Activated naive CD8-positive, alpha-beta T cell treated with anti-CD3 and anti-CD28 coated beads, Interleukin-2, amount 50 U/mL, for 16 hours (primary cell): ENCODE results near the gene TSEN34.

ENCODE experiments used
- DNase-seq: peaks from one replicate; pipeline ENCODE4 v3.0.0-alpha.2; 2020; ENCODE audit warnings: low read depth, low spot score

TSEN34 gene

DNA sequence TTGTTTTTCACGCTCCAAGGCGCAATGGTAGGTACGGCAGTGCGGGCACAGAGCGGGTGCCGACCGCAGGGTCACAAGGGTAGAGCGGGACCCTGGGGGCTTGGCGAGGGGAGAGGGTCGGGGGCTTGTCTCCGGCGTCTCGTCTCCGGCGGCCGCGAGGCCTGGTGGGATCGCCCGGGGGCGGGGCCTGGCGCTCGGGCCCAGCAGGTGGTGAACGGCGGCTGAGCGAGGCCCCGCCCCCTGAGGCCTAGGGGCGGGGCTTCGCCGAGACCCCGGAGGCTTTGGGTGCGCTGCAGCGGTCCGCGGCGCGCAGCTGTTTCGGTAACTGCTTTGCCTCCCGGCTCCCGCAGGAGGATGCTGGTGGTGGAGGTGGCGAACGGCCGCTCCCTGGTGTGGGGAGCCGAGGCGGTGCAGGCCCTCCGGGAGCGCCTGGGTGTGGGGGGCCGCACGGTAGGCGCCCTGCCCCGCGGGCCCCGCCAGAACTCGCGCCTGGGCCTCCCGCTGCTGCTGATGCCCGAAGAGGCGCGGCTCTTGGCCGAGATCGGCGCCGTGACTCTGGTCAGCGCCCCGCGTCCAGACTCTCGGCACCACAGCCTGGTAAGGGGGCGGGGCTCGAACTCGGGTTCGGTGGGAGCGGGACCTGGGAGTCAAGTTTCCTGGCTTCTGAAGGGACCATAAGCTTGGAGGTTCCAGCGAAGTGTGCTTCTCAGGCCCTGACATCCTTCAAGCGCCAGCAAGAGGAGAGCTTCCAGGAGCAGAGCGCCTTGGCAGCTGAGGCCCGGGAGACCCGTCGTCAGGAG lies at the start of gene TSEN34:
TSEN34 (plus strand) TSS at position 298 of the 800 bp plus-strand sequence; CDS start at position 355, 57 bp downstream.
- peak; percentile 71 for DNase-seq

DNA sequence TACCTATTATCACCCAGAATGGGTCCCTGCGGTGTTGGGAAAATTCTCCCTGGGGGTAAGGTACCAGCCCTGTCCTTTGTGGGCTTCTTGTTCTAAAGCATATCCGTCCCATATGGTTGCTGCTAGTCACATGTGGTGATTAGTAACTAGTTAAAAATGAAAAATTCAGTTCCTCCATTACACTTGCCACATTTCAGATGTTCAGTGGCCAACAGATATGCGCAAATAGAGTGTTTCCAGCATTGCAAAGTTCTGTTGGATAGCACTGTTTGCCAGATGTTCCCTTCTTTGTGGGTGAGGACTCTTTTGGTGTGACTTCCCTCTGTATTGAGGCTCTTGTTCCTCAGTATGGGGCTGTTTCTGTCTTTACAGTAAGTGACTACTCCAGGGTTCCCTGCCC lies 49.8 kb upstream of the TSEN34 start:
- DNase-seq, result no peak

DNA sequence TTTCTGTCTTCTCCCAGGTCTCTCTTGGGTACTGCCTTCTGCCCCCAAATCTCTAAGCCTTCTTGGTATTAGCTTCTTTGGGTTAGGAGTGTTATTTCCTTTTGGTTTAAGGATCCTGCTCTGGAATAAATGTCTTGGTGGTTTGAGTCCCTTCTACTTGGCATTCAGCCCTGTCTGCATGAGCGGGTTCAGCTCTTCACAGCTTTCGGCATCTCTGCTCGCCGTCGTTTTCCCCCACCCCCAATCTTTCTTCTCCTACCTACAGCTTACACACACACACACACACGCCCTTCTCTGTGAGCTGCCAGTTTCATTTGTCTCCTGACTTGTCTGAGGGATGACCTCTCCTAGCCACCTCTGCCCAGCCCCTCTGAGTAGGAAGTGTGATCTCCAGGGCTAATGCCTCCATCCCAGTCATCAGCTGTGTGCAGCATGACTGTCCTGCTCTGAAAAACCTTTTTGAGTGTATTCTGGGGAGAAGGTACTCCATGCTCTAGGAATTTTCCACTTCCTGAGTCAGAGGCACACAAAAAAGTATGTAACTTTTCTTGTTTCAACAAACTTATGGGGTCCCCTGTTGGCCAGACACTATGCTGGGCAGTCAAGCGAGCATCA lies 48.8 kb upstream of the TSEN34 start:
- DNase-seq, result no peak

DNA sequence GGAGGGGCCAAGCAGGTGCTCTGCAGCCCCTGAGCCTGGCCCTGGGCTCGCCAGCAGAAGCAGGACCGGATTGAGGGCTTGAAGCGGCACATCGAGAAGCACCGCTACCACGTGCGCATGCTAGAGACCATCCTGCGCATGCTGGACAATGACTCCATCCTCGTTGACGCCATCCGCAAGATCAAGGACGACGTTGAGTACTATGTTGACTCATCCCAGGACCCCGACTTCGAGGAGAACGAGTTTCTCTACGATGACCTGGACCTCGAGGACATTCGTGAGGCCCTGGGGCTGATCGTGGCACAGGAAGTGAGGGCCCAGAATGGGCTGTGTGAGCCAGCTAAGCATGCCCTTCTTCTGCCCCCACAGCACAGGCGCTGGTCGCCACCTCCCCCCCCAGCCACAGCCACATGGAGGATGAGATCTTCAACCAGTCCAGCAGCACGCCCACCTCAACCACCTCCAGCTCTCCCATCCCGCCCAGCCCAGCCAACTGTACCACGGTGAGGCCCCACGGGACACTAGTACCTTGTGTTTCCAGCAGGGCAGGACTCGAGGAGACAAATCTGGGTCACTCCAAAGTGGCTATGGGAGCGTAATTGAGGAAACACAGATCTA lies 45.5 kb upstream of the TSEN34 start:
- DNase-seq, result no peak

DNA sequence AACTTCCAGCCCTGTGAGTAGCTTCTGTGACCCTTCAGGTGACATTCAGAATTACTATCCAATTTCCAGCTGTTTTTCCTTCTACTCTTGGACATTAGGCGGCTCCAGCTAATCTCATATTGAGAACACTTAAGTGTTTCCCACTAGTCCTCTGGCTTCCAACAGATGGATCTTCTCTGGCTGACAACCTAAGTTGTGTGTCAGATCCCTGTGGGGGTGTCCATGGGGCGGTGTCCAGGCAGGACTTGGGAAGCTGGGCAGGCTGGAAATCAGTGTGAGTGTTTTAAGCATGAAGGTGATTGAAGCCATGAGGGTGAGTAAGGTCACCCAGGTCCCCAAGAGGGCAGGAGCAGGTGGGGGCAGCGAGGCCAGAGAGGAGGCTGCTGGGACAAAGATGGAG lies 43.4 kb upstream of the TSEN34 start:
- no peak for DNase-seq

DNA sequence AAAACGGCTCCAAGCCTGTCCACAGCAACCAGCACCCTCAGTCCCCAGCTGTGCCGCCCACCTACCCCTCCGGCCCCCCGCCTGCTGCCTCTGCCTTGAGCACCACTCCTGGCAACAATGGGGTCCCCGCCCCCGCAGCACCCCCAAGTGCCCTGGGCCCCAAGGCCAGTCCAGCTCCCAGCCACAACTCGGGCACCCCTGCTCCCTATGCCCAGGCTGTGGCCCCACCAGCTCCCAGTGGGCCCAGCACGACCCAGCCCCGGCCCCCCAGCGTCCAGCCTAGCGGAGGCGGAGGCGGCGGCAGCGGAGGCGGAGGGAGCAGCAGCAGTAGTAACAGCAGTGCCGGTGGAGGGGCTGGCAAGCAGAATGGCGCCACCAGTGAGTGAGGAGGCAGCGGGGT lies 43.0 kb upstream of the TSEN34 start:
- DNase-seq, result no peak

DNA sequence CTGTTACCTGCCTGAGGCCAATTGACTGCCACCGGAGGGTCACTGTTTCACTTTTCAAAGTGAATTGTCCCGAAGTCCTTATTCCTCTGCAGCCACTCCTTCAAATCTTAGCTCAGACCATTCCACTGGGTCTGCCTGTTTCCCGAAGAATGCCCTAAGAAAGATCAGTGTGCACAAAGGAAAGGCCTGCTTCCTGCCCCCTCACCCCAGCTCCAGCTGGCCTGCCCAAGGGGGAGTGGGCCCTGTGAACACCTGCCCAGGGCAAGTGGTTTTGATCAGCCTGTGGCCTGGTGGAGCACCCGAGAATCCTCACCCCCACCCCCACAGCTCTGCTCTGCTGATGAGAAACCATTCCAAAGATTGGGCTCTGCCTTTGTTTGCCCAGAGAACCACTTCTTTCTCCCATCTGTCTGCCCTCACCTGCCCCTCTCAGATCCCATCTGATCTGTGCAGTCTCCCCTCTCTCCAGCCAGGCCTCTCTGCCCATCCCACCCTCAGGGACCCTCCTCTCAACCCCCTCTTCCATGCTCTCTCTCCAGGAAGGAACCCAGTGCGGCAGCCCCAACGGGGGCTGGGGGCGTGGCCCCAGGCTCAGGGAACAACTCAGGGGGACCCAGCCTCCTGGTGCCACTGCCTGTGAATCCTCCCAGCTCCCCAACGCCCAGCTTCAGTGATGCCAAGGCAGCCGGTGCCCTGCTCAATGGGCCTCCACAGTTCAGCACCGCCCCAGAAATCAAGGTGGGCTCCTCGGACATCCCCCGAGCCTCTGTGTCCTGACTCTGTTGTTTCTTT lies 41.9 kb upstream of the TSEN34 start:
- DNase-seq, result no peak

DNA sequence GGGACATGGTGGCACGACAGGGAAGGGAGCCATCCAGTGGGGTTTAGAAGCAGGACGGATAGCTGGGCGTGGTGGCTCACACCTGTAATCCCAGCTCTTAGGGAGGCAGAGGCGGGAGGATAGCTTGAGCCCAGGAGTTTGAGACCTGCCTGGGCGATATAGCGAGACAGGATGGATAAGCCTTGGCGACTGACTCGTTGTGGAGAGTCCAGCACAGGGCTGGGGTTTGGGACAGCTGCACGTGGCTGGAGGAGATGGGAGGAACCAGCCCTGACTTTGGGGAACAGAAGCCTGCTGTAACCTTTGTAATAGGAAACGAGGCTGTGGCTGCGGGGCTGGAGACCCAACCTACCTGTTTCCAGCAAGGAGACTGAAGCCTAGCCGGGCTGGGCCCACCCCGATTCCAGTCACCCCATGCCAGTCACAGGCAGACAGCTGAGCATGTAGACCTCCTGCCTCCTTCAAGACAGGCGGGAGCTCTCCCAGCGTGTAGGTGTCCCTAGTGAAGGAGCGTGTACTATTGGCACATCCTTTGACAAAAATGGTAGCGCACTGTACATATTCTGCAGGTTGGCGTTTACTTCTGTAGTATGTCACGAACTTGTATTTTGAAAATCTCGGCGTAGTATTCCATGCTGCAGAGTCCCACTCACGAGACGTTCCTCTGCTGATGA lies 39.6 kb upstream of the TSEN34 start:
- DNase-seq, result no peak

DNA sequence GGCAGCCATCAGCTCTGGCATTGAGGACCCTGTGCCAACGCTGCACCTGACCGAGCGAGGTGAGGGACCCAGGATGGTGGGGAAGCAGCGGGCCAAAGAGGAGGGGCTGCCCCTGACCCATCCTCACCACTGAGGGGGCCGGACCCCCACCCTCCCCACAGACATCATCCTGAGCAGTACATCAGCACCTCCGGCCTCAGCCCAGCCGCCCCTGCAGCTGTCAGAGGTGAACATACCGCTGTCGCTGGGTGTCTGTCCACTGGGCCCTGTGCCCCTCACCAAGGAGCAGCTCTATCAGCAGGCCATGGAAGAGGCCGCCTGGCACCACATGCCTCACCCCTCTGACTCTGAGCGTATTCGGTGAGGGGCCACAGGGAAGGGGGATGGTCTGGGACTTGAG lies 38.8 kb upstream of the TSEN34 start:
- no peak for DNase-seq

DNA sequence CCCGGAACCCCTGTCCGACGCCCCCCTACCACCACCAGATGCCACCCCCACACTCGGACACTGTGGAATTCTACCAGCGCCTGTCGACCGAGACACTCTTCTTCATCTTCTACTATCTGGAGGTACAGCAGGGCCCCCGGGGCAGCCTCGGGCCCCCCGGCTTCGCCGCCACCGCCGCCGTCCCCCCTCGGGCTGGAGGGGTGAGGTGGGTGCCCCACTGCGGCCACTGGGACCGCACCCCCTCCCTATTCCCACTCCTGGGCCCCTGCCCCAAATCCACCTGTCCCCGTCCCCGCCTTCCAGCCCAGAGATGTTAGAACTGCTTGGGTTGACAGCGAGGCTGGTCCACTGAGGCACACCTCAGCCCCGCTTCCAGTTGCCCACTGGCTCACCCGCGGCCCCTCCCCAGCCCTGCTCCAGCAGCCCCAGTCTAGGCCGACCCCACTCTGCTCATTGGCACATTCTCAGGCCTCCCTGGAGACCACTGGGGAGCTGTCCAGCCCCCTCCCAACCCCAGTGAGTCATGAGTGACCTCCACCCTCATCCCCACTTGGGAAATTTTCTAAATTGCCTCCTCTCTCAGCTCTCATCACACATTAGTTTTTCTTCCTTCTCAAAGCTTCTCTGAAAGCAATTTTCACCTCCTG lies 38.1 kb upstream of the TSEN34 start:
- no peak for DNase-seq

DNA sequence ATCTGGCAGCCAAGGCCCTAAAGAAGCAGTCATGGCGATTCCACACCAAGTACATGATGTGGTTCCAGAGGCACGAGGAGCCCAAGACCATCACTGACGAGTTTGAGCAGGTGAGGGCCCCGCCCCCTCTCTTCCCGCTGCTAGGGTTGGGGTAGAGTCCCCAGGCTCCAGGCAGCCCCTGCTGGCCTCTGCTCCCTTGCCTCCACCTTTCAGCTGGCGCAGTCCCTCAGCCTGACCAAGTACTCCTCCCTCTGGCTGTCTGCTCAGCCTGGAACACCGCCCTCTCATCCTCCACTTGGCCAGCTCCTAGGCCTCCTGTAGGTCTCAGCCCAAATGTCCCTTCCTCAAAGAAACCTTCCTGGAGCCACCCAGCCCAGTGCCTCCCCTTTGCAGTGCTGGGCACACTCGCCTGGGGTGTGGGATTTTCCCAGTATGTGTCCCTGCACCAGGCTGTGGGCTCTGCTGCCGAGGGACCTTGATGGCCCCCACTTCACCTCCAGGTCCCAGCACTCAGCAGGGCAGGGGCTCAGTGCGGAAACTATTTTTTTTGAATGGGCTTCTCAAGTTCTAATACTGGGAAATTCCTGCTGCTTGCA lies 37.3 kb upstream of the TSEN34 start:
- no peak for DNase-seq

DNA sequence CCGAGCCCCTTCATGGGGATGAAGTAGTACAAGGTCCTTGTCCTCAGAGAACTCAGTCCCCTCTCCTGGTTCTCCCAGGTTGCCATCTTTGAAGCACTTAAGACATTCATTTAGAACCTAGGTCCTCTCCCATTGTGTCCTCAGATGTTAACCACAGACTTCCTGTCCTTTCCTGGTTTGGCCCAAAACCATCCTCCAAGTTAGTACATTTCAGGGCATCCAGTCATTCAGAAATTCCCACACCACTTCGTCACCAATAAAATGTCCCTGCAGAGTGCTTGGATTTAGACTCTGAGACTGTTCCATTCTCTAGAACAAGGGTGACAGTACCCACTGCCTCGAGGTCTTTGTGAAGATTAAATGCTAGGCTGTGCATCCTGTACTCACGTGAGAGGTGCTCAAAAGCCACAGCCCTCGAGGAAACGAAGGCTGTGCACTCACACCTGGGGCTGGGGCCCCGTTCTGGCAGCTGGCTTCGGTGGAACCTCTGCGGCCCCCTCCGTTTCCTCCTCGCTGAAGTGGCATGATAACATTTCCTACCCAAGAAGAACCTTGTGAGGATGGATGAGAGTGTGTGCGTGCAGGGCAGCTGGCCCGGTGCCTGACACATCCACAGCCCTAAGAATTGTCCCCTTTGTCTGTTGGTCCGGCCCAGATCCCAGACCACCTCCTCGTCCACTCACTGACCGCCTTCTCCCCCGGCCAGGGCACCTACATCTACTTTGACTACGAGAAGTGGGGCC lies 36.3 kb upstream of the TSEN34 start:
- DNase-seq, result no peak

DNA sequence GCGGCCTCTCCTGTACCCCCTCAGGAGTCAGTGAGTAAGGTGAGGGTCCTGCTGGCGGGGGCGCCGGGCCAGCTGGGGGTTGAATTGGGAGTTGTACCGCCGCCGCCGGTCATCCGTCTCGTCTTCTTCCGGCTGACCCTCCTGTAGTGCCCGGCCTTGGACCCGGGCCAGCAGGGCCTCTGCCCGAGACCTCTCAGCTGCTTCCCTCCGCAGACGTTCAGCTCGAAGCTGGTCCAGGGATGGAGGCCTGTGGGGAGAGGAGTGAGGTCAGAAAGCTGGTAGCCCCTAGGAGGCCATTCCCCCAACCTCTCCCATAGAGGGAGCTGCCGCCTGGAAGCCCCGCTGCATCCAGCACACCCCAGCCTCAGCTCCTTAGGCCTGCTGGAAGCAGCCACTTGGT lies 35.4 kb upstream of the TSEN34 start:
- DNase-seq, result no peak

DNA sequence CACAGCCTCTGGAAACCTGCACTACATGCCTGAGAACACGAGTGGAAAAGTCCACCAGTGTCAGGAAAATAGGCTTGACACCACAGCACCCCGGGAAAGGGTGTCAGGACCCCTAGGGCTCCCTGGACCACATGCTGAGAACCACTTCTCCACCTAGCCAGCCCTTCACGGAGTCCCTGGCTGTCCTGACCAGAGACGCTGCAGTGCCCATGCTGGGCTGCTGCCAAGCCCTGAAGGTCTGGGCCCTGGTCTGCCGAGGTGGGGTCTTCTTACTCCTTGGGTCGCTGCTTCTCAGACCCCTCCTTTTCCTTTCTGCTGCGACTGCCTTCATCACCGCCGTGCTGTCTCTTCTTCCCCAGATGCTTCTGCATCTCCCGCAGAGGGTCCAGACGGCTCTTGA lies 34.6 kb upstream of the TSEN34 start:
- DNase-seq, result no peak

DNA sequence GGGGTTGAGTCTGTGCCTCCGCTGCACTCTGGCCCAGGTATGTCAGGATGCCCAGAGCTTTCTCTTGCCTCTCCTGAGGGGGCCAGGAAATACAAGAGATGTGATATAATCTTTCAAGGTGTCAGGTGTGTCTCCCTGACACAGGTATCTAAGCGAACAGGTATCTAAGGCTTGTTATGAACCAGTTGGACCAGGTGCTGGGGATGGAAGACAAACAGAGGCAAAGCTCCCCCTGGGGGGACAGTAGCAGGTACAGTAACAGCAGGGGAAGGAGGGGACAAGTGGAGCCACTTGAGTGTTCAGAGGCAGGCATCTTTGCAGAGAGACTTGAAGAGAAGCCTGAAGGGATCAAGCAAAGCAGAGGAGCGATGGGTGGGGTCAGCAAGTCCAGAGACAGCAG lies 34.2 kb upstream of the TSEN34 start:
- DNase-seq, result no peak

DNA sequence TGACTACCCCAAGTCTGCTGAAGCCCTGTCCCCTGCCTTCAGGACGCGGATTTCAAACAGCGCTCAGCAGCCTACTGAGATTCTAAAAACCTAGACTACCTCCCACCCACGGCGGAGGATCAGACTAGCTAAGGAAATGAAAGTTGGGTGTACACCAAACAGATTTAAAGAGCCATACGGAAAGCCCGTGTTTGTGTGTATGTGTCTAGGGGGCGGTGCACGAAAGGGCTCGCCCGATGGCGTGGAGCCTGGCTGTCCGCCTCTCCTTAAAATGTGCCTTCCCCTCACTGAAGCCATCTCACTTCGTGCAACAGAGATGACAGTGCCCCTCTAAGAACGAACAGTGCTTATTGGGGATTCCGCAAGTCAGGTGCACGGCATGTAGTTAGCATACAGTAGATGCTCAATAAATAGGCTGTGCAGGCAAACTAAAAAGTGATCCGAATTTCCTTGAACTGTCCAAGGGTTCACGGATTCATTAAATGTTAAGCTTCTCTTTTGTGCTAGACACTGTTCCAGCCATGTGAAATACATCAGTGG lies 32.2 kb upstream of the TSEN34 start:
- no peak for DNase-seq

DNA sequence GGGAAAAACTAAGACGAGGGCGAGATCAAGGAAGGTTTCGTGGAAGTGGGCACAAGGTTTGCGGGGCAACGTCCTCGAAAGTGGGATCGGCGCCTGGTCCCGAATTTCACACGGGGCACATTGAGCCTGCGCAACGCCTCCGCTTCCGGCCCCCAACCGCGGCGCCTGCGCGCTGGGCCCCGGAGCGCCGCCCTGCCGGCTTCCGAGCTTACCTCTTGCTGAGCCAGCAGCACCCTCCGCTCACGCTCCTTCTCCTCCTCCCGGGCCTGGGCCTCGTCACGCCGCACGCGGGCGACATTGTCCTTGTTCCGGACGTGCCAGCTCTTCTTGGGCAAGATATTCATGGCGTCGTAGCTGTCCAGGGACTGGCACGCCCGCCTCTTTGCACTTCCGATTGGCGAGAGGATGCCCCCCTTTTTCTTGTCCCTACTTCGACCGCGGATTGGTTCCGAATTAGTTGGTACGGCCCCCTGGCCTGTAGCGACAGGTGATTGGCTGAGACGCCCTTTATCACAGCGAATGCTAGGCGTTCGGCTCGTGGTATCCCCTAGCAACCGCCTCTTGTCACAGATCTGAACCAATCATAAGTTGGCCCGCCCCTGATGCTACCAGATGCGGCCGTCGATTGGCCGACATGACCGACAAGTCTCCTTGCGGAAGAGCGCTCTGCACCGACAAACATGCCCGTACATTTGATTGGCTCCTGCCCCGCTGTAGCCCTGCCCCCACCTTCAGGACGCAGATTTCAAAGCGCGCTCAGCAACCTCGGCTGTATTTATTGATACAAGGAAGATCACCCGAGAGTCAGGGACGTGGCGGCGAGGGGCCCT lies 31.5 kb upstream of the TSEN34 start, which contains the start of gene LENG1:
LENG1 (minus strand) TSS at position 370 of the 830 bp plus-strand sequence; CDS start at position 344, 26 bp downstream.
- peak; percentile 97 for DNase-seq

DNA sequence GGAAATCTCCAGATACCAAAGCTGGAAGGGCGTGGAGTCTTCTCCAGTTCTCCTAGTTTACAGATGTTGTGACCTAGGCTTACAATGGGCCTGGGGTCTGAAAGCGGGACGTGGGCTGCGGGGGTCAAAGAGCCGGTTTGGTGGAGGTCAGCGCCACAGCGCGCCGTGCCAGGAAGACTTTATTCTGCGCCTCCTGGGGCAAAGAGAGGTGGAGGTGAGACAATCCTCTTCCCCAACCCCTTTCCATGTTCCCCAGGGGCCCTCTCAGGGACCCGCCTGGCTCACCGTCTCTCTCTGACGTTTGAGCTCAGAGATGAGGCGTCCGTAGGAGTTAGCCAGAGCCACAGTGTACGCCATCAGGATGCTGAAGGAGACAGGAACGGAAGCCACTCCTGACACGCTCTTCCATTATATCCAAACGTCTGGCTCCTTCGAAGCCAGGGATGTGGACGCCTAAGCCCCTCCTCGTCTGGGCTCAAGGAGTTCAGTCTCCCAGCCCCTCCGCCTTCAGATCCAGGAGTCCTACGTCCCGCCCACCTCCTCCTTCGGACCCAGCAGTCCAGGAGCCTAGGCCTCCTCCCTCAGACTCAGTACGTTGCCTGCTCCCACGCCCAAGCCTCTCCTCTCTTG lies 30.8 kb upstream of the TSEN34 start:
- DNase-seq, result no peak
